T-cell (primary cell): Measurements from ENCODE around the gene RAD9A. TPM values are rescaled to one million over a fixed set of nuclear protein-coding genes. Genes with fewer than 3 reads are reported as not detected.

Experiments
- ATAC-seq, 4 experiments: fragments of 200-7000 bp in 3 of 4; fragments of 150-1000 bp in 1 of 4; cut with Tn5 transposase; replicated peaks in 1 of 4; 1 replicate in 3 of 4; 2 replicates in 1 of 4; pipeline ENCODE4 v1.10.0; 2021; ENCODE audit warnings: moderate library complexity in 3 of 4, mild to moderate bottlenecking in 2 of 4, moderate number of reproducible peaks in 1 of 4
- CTCF ChIA-PET, 2 donors: fragments of 300-600 bp; sonication (Branson Sonifier 250); formaldehyde crosslinking; loops; one replicate each; lab custom pipeline; 2022; ENCODE audit warnings: antibody characterized with exemption in 2 of 2; lab: Charles Lee
- POLR2A ChIA-PET, 2 donors: fragments of 300-600 bp; sonication (Branson Sonifier 250); formaldehyde crosslinking; loops; one replicate each; lab custom pipeline; 2022; ENCODE audit warnings: antibody characterized with exemption in 2 of 2; lab: Charles Lee
- DNase-seq, 35 experiments: peaks; one replicate each; pipeline versions ENCODE4 v3.0.0 to v3.0.0-alpha.2; 2013 to 2023
- H3K27ac ChIP-seq: one replicate; pipeline ENCODE4 v1.5.1; 2013; ENCODE audit warnings: low read length
- H3K27me3 ChIP-seq, 2 experiments: replicated peaks in 1 of 2; 1 replicate in 1 of 2; 2 replicates in 1 of 2; pipeline versions ENCODE4 v1.6.1 to v1.7.0; 2013; ENCODE audit warnings: low read length in 1 of 2, mixed read lengths in 1 of 2; ENCODE audit not compliant: control insufficient read depth in 2 of 2, insufficient read depth in 2 of 2; ENCODE audit errors: extremely low read depth in 1 of 2
- H3K36me3 ChIP-seq, 2 donors: 1 replicate in 1 of 2; 2 replicates in 1 of 2; pipeline versions ENCODE4 v1.6.1 to v1.7.0; 2013; ENCODE audit warnings: low read length in 1 of 2; ENCODE audit not compliant: control insufficient read depth in 2 of 2, insufficient read depth in 1 of 2; ENCODE audit errors: extremely low read depth in 1 of 2
- H3K4me1 ChIP-seq, 2 experiments: 1 replicate in 1 of 2; 2 replicates in 1 of 2; pipeline versions ENCODE4 v1.6.1 to v1.7.0; 2013; ENCODE audit warnings: low read length in 2 of 2, mixed read lengths in 1 of 2; ENCODE audit not compliant: insufficient read depth in 2 of 2, control insufficient read depth in 1 of 2; ENCODE audit errors: extremely low read depth in 1 of 2
- H3K4me3 ChIP-seq, 2 donors: 1 replicate in 1 of 2; 2 replicates in 1 of 2; pipeline versions ENCODE4 v1.5.1 to v1.7.0; 2013; ENCODE audit warnings: mild to moderate bottlenecking in 2 of 2, low read length in 1 of 2, moderate library complexity in 1 of 2; ENCODE audit not compliant: control insufficient read depth in 1 of 2; ENCODE audit errors: extremely low read depth in 1 of 2
- H3K9me3 ChIP-seq: 2 replicates; pipeline ENCODE4 v1.7.0; 2013
- H3K27ac Mint-ChIP-seq, 2 donors: one replicate each; pipeline ENCODE4 v1.8.0; 2020 to 2021; ENCODE audit warnings: mild to moderate bottlenecking in 2 of 2, mixed read lengths in 2 of 2
- H3K27me3 Mint-ChIP-seq, 2 donors: one replicate each; pipeline ENCODE4 v1.8.0; 2021 to 2022; ENCODE audit warnings: mixed read lengths in 2 of 2
- H3K36me3 Mint-ChIP-seq: one replicate; pipeline ENCODE4 v1.8.0; 2021; ENCODE audit warnings: mixed read lengths
- H3K4me1 Mint-ChIP-seq, 3 donors: one replicate each; pipeline ENCODE4 v1.8.0; 2020 to 2022; ENCODE audit warnings: mixed read lengths in 3 of 3, mild to moderate bottlenecking in 1 of 3
- H3K4me3 Mint-ChIP-seq, 3 donors: one replicate each; pipeline ENCODE4 v1.8.0; 2020 to 2022; ENCODE audit warnings: mild to moderate bottlenecking in 3 of 3, mixed read lengths in 3 of 3, moderate library complexity in 3 of 3
- H3K9me3 Mint-ChIP-seq, 3 donors: one replicate each; pipeline ENCODE4 v1.8.0; 2020 to 2022; ENCODE audit warnings: mixed read lengths in 3 of 3
- WGBS: methylation state at CpG from one replicate; pipeline ENCODE4 v1.1.5; 2013; ENCODE audit warnings: missing lambda C conversion rate; ENCODE audit not compliant: insufficient coverage; 5-methylcytosine and 5-hydroxymethylcytosine counted together
- total RNA-seq, 35 experiments: library from RNA in 6 of 35; stranded (reverse) in 6 of 35; fragments of 120-200 nt in 1 of 35; gene quantifications; one replicate each; pipeline versions ENCODE4 v1.2.1 to v1.2.4 and lab custom pipeline; 2013 to 2026

The RAD9A gene
- total RNA-seq, 5 donors from 2014 or later (not counting 1 experiment from before 2014, with no cell fraction given) = 34.9 to 63.8 (median 56.2) TPM

DNA sequence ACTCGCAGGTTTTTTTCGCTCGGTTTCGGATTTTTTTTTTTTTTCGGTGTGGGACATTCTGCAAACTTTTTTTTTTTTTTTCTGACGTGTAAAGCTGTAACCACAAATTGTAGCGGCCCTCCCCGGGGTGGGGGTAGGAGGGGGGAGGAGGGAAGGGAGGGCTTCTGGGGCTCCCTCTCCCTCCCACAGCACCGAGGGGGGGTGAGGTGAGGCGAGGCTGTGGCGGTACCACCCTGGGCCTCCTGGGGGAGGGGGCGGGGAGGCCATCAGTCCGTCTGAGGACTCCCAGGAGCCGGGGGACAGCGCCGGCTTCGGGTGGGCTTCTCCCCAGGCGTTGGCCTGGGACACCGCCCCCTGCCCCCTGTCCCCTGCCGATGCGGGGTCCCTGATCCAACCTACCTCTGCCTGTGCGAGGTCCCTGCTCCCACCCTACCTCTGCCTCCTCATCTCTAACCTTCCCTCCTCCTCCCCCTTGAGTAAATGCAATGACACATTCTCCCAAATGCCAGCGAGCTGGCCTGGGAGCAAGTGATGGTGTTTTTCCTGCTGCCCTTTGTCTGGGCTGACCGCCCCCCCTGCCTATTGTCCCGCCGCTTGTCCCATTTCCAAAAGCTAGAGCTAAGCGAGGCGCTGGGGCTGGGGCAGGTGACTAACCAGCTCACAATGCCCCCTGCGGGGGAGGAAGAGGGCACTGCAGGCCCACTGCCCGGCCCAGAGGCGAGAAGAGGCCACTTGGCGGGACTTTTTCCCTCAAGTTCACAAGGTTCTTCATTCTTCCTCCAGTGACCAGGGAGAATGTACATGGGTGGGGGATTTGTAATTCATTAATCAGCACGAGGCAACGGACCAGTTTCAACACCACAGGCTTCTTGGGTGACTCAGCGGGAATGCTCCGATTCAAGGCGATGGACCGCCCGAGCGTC is 17.9 kb upstream of the RAD9A start:
- Histone ChIP-seq H3K27ac (peak overlapping the region; percentile 20), H3K9me3 (no peaks in the 10 kb centered on the region), H3K4me3 (peak overlapping the region; percentile 45 to 46), H3K36me3 (no peaks in the 10 kb centered on the region), H3K27me3 (peaks cover 0 to 44% of the 10 kb centered on the region in 2 experiments), H3K4me1 (peaks cover 8 to 64% of the 10 kb centered on the region in 2 experiments)
- Mint-ChIP-seq H3K27ac (peak overlapping the region; percentile 89 to 93), H3K4me3 (peak overlapping the region; percentile 87 to 93 (median 89)), H3K27me3 (peaks cover 10 to 17% of the 10 kb centered on the region in 2 donors), H3K4me1 (peaks cover 43 to 49% (median 44%) of the 10 kb centered on the region in 3 donors), H3K36me3 (no peaks in the 10 kb centered on the region), H3K9me3 (no peaks in the 10 kb centered on the region)
- DNase-seq = peak; percentile 51 to 89 (median 84)
- POLR2A ChIA-PET = interaction anchor here in 1 of 2 donors (0.6 to 0.7 kb wide), 2 partner anchors 27 to 366 kb away, joined by 5 to 6 read pairs; no protein-coding TSS in a partner anchor
- peak; percentile 64 to 80 (median 66) for ATAC-seq
- 9% methylated on average over 16 of the region's 40 CpGs for WGBS
- CTCF ChIA-PET = interaction anchor here (0.5 to 1.7 kb wide), 10 partner anchors 8 to 121 kb away, joined by 3 to 30 read pairs (median 8); partner anchors contain the start of genes AIP (in 1 of the 2) and POLD4 (in 1 of the 2)

DNA sequence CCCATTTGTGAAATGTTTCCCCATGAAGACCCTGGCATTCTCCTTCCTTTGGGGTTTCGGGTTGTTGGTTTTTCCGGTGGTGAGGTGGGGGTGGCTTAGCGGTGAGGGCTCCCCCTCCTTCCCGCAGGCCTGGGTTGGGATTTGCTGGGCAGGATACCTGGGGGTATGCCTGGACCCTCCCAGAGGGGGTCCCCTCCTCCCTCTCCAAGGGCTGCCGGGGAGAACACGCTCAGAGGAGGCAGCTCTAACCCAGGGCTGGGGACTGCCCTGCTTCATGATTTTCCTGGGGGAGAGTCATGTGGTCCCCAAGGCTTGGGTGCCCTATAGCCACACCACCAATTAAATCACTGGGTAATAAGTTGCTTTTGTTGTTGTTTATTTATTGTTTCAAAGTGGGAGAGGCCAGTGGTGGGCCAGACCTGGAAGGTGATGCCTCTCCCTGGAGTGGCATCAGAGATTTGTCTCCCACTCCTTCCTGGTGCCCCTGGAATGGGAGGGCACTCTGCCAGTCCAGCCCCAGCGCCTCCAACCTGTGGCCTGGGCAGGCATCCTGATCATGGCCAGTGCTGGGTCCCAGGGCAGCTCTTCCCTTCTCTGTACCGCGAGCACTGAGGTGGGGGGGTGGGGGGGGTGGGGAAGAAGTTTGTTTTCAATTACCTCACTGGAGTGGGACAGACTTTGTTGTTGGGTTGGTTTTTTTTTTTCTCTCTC is 17.1 kb upstream of the RAD9A start:
- Histone ChIP-seq H3K9me3 (no peaks in the 10 kb centered on the region), H3K27ac (no peak overlapping the region), H3K4me3 (peak overlapping the region in 1 of 2 donors; percentile 46), H3K36me3 (no peaks in the 10 kb centered on the region), H3K4me1 (peaks cover 8 to 55% of the 10 kb centered on the region in 2 experiments), H3K27me3 (peaks cover 0 to 44% of the 10 kb centered on the region in 2 experiments)
- ATAC-seq = no peak
- no peaks in the 10 kb centered on the region for H3K36me3 Mint-ChIP-seq
- ChIA-PET CTCF (interaction anchor here (0.5 to 1.7 kb wide), 5 partner anchors 8 to 92 kb away, joined by 3 to 12 read pairs (median 9); no protein-coding TSS in a partner anchor), POLR2A (no interaction called here)
- peaks cover 35 to 41% (median 38%) of the 10 kb centered on the region in 3 donors for H3K4me1 Mint-ChIP-seq
- WGBS = 20% methylated on average over 1 of the region's 9 CpGs
- H3K4me3 Mint-ChIP-seq = peak overlapping the region; percentile 76 to 89 (median 84)
- H3K27ac Mint-ChIP-seq = peak overlapping the region; percentile 46 to 68
- no peak for DNase-seq
- H3K27me3 Mint-ChIP-seq = peaks cover 10 to 17% of the 10 kb centered on the region in 2 donors
- H3K9me3 Mint-ChIP-seq = no peaks in the 10 kb centered on the region

DNA sequence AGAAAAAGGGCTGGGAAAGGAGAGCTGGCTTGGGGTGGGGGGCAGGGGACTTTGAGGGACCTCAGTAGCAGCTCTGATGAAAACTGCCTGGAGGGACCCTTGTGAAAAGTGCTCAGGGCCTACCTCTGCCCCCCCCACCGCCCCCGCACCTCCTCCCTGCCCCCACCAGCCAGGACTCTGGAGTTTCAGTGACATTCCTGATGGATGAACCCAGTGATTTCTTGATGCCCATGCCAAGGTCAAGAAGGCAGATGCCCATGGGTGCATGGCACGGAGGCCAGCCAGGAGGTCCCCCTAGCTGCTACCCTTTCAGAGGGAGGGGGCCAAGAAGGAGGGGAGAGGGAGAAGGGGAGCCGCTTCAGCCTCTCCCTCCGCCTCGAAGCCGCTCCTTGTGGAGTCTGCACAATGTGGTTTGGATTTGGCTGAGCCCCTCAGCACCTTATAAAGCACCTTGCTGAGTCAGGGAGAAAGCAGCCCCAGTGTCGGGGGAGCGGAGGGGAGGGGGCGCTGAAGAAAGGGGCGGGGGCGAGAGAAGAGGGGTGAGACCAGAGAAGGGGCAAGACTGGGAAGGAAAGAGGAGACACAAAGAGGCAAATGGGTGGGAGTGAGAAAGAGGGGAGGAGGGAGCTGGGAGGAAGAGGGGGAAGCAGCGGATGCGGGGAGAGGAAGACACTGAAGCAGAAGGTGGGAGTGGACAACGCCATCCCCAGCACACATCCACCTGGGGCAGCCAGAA is 16.3 kb upstream of the RAD9A start:
- Histone ChIP-seq H3K36me3 (no peaks in the 10 kb centered on the region), H3K27ac (no peak overlapping the region), H3K9me3 (no peaks in the 10 kb centered on the region), H3K27me3 (peaks cover 0 to 44% of the 10 kb centered on the region in 2 experiments), H3K4me1 (peaks cover 8 to 48% of the 10 kb centered on the region in 2 experiments), H3K4me3 (no peak overlapping the region)
- Mint-ChIP-seq H3K9me3 (no peaks in the 10 kb centered on the region), H3K36me3 (no peaks in the 10 kb centered on the region), H3K27ac (no peak overlapping the region), H3K4me3 (peak overlapping the region in 1 of 3 donors; percentile 22), H3K4me1 (peaks cover 29 to 33% (median 33%) of the 10 kb centered on the region in 3 donors), H3K27me3 (peaks cover 10 to 15% of the 10 kb centered on the region in 2 donors)
- ATAC-seq = no peak
- no peak for DNase-seq
- 65% methylated on average over 9 of the region's 15 CpGs for WGBS
- POLR2A ChIA-PET = no interaction called here
- CTCF ChIA-PET = interaction anchor here (0.5 to 1.1 kb wide), 4 partner anchors 15 to 92 kb away, joined by 3 to 4 read pairs (median 3); partner anchors contain the start of gene POLD4 (in 1 of the 2)

DNA sequence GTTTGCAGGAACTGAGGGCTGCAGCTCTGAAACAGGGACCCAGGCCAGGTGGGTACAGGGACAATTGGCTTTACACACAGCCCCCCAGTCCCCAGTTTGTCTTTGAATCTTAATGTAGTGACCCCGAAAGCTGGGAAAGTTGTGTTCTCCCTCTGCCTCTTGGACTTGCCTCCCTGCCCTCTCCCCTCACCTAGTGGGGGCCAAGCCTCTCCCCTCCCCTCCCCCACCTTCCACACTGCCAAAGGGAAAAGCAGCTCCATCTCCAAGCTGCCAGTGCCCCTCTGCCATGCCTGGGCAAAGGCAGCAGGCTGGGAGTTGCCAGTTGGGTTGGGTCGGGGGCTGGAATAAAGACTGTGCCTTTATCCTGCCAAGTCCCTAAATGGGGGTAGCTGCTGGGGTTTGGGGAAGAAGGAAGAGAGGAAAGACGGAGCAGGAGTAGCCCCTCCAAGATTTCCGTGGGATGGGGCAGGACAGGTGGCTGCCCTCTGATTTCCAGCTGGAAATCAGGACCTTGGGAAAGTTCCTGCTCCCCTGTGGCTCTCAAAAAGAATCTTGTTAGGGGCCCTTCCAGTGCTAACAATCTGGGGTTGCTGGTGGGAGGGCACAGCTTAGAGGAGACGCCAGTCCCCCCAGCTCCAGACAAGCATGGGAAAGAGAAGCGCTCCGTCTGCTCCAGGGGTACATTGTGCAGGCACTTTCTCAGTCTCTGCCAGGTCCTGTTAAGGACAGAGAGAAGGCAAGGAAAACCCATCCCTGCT is 15.5 kb upstream of the RAD9A start:
- Mint-ChIP-seq H3K4me1 (peaks cover 23 to 31% (median 26%) of the 10 kb centered on the region in 3 donors), H3K9me3 (no peaks in the 10 kb centered on the region), H3K4me3 (peak overlapping the region in 1 of 3 donors; percentile 22), H3K27me3 (peaks cover 7 to 14% of the 10 kb centered on the region in 2 donors), H3K36me3 (no peaks in the 10 kb centered on the region), H3K27ac (peak overlapping the region in 1 of 2 donors; percentile 27)
- no peak overlapping the region for H3K27ac ChIP-seq
- ATAC-seq (no peak), DNase-seq (no peak)
- no peaks in the 10 kb centered on the region for H3K9me3 ChIP-seq
- H3K4me3 ChIP-seq = no peak overlapping the region
- ChIA-PET CTCF (interaction anchor here (1.0 to 1.6 kb wide), 3 partner anchors 16 to 23 kb away, joined by 3 to 5 read pairs (median 4); partner anchors contain the start of gene POLD4 (in 1 of the 2)), POLR2A (interaction anchor here in 1 of 2 donors (0.6 kb wide), 1 partner anchor 137 kb away, joined by 3 read pairs; no protein-coding TSS in a partner anchor)
- 83% methylated on average over 5 of the region's 7 CpGs for WGBS
- peaks cover 8 to 40% of the 10 kb centered on the region in 2 experiments for H3K4me1 ChIP-seq
- H3K36me3 ChIP-seq = no peaks in the 10 kb centered on the region
- peaks cover 0 to 42% of the 10 kb centered on the region in 2 experiments for H3K27me3 ChIP-seq
